K562 (cell line): ENCODE data around the gene USP28. TPM values are rescaled to one million over a fixed set of nuclear protein-coding genes. Genes with fewer than 3 reads are reported as not detected.
A peak's percentile ranks its signal among the peaks of the same experiment; 100 is the strongest.

Experiments used
- ATAC-seq: fragments of 200-7000 bp; cut with Tn5 transposase; 3 replicates; pipeline ENCODE4 v1.9.1; 2020; ENCODE audit warnings: moderate library complexity
- BruUV-seq: library from RNA; stranded (reverse); fragments of 400-500 nt; replicated peaks from 2 replicates; lab custom pipeline; 2021; lab: Mats Ljungman, UMichigan
- CTCF ChIA-PET: fragments of 300-600 bp; formaldehyde crosslinking; extraction: SDS; loops from one replicate; lab custom pipeline; 2021; ENCODE audit warnings: low intra/inter-chr PET ratio; lab: Yijun Ruan, JAX
- POLR2A ChIA-PET: fragments of 300-600, 350-650 bp; sonication (Branson Sonifier 250); formaldehyde crosslinking; extraction: SDS; loops from one replicate; lab custom pipeline; 2021; ENCODE audit warnings: antibody characterized with exemption, inconsistent platforms; lab: Yijun Ruan, JAX
- DNase-seq, 4 experiments: peaks; one replicate each; pipeline versions ENCODE4 v3.0.0 to v3.0.0-alpha.2; 2011 to 2018; ENCODE audit warnings: low spot score in 3 of 4, mixed read lengths in 3 of 4; ENCODE audit errors: extremely low read depth in 1 of 4
- FAIRE-seq: peaks from 2 replicates; lab custom pipeline; 2011; peaks lifted over from hg19 to GRCh38; lab: Jason Lieb, UNC
- H2AFZ ChIP-seq: 2 replicates; pipeline ENCODE4 v1.6.0; 2011; ENCODE audit warnings: low read depth, low read length, control low read depth, inconsistent platforms
- H3K27ac ChIP-seq: fragments of 200-600 bp; 3 replicates; pipeline ENCODE4 v1.8.0; 2011; ENCODE audit warnings: low read depth, mild to moderate bottlenecking, control low read depth, inconsistent platforms, low read length, moderate library complexity, mixed read lengths; ENCODE audit errors: extremely low read depth
- H3K27me3 ChIP-seq, 2 experiments: fragments of 300-600 bp in 1 of 2; 2 replicates in 1 of 2; 3 replicates in 1 of 2; pipeline versions ENCODE4 v1.6.0 to v1.8.0; 2011; ENCODE audit warnings: inconsistent platforms in 2 of 2, low read length in 2 of 2, mild to moderate bottlenecking in 1 of 2, mixed read lengths in 1 of 2, moderate library complexity in 1 of 2; ENCODE audit not compliant: control insufficient read depth in 2 of 2, insufficient read depth in 2 of 2
- H3K36me3 ChIP-seq: fragments of 300-600 bp; 3 replicates; pipeline ENCODE4 v1.8.0; 2011; ENCODE audit warnings: mild to moderate bottlenecking, low read length, inconsistent platforms; ENCODE audit not compliant: control insufficient read depth, insufficient read depth
- H3K4me1 ChIP-seq, 2 experiments: fragments of 200-600 bp in 1 of 2; replicated peaks in 1 of 2; 2 replicates in 1 of 2; 3 replicates in 1 of 2; pipeline versions ENCODE4 v1.5.1 to v1.8.0; 2011; ENCODE audit warnings: inconsistent platforms in 2 of 2, low read length in 2 of 2, mild to moderate bottlenecking in 1 of 2, mixed read lengths in 1 of 2, moderate library complexity in 1 of 2; ENCODE audit not compliant: control insufficient read depth in 2 of 2, insufficient read depth in 2 of 2
- H3K4me2 ChIP-seq: 2 replicates; pipeline ENCODE4 v1.6.1; 2011; ENCODE audit warnings: low read length, control low read depth, inconsistent platforms, mixed read lengths; ENCODE audit not compliant: insufficient read depth
- H3K4me3 ChIP-seq: fragments of 200-600 bp; sonication (generic), shearing (Covaris generic); 2 replicates; pipeline ENCODE4 v1.5.1; 2016; ENCODE audit warnings: control low read depth, inconsistent platforms
- H3K79me2 ChIP-seq: fragments of 200-600 bp; 3 replicates; pipeline ENCODE4 v1.8.0; 2011; ENCODE audit warnings: low read length, inconsistent platforms; ENCODE audit not compliant: control insufficient read depth, insufficient read depth
- H3K9ac ChIP-seq, 2 experiments: 2 replicates each; pipeline versions ENCODE4 v1.6.0 to v1.6.1; 2011; ENCODE audit warnings: low read depth in 2 of 2, low read length in 2 of 2, control low read depth in 1 of 2, inconsistent platforms in 1 of 2, mild to moderate bottlenecking in 1 of 2, mixed read lengths in 1 of 2; ENCODE audit not compliant: insufficient read depth in 1 of 2
- H3K9me1 ChIP-seq: one replicate; pipeline ENCODE4 v1.6.0; 2011; ENCODE audit warnings: inconsistent platforms, mild to moderate bottlenecking, low read length, moderate library complexity; ENCODE audit not compliant: control insufficient read depth, insufficient read depth
- H3K9me3 ChIP-seq: replicated peaks from 2 replicates; pipeline ENCODE4 v1.5.1; 2011; ENCODE audit warnings: low read depth, low read length, inconsistent platforms; ENCODE audit not compliant: control insufficient read depth, insufficient read depth
- H4K20me1 ChIP-seq: replicated peaks from 2 replicates; pipeline ENCODE4 v1.6.1; 2011; ENCODE audit warnings: low read length, inconsistent platforms, mixed read lengths; ENCODE audit not compliant: control insufficient read depth, insufficient read depth
- C11orf30 ChIP-seq: fragments of 450-650 bp; IDR thresholded peaks from 2 replicates; pipeline ENCODE4 v1.6.1; 2016; ENCODE audit warnings: low read depth, mild to moderate bottlenecking
- DMBX1 ChIP-seq: fragments of 250-450 bp; sonication (Bioruptor Pico); IDR thresholded peaks from 2 replicates; pipeline ENCODE4 v1.8.0; 2022; ENCODE audit warnings: inconsistent platforms, mild to moderate bottlenecking, moderate library complexity, borderline replicate concordance
- HCFC1 ChIP-seq: IDR thresholded peaks from 2 replicates; pipeline ENCODE4 v1.6.1; 2012; ENCODE audit warnings: low read depth, low read length, improper control_type of control experiment
- RCOR1 ChIP-seq, 2 experiments: IDR thresholded peaks; 2 replicates each; pipeline ENCODE4 v1.6.1; 2012; ENCODE audit warnings: low read depth in 2 of 2, low read length in 2 of 2, borderline replicate concordance in 1 of 2, improper control_type of control experiment in 1 of 2
- ZNF316 ChIP-seq: fragments of 450-650 bp; IDR thresholded peaks from 2 replicates; pipeline ENCODE4 v1.6.1; 2016
- ZNF764 ChIP-seq: fragments of 250-450 bp; sonication (Bioruptor Pico); IDR thresholded peaks from 2 replicates; pipeline ENCODE4 v1.4.0; 2020; ENCODE audit warnings: low read depth, mild to moderate bottlenecking, moderate library complexity
- WGBS: fragments of 100-300 bp; shearing (Covaris generic); methylation state at CpG from one replicate; pipeline ENCODE4 v1.1.6; 2016; ENCODE audit warnings: low coverage, mixed read lengths; ENCODE audit not compliant: insufficient coverage; ENCODE audit errors: missing lambda C conversion rate; 5-methylcytosine and 5-hydroxymethylcytosine counted together
- in situ Hi-C: fragments of 300-500 bp; cut with MboI; formaldehyde crosslinking; loops from 4 replicates; pipeline ENCODE4 v1.15.0; 2018; ENCODE audit warnings: inconsistent platforms, mixed read lengths
- intact Hi-C: fragments of 100-400 bp; cut with micrococcal nuclease; formaldehyde crosslinking; loops from 2 replicates; pipeline ENCODE4 v1.14.2; 2022
- polyA plus RNA-seq, 8 experiments: library from polyadenylated mRNA; depleted of rRNA in 4 of 8; stranded (reverse) in 5 of 8; unstranded in 3 of 8; fragments of >200 nt; fragmentation: Nextera tagmentation in 2 of 8; fragmentation: Illumina TruSeq in 1 of 8; extraction: Ambion mirVana in 2 of 8; extraction: Trizol in 1 of 8; gene quantifications; 2 replicates each; pipeline versions ENCODE4 v1.2.1 to v1.2.3, GENCODE V29; 2011 to 2014; ENCODE audit warnings: inconsistent platforms in 1 of 8, missing spikeins in 1 of 8
- total RNA-seq, 7 experiments: library from RNA; depleted of rRNA in 6 of 7; stranded (reverse); fragments of >200 nt in 6 of 7; fragmentation: Illumina TruSeq in 2 of 7; extraction: Trizol in 2 of 7; gene quantifications; 2 replicates each; pipeline versions ENCODE4 v1.2.1 to v1.2.3, GENCODE V29; 2011 to 2021; ENCODE audit warnings: low replicate concordance in 1 of 7

Gene USP28
- total and polyA plus RNA-seq, 9 of the 15 experiments (the other 6 are each of a cell fraction or from before 2014, with no cell fraction given) = 3.7 to 42.7 (median 20.3) TPM

DNA sequence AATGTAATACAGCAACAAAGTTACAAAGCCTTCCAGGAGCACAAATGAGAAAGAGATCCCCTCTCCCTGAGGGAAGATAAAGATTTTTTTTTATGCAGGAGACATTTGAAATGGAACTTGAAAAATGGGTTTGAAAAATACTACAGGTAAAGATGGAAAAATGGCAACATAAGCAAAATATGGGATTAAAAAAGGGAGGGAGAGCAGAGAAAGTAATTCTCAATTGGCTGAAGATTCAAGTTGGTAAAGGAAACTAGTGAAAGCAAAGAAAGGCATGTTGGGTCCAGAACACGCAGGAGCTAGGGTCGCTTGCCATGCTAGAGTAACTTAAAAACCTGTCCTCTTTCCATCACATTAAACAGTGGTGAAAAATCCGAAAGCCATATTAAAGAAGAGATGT is 103.4 kb downstream of the USP28 start:
- CTCF ChIA-PET = no interaction called here
- H3K27me3 ChIP-seq = peaks cover 0 to 5% of the 10 kb centered on the region in 2 experiments; a peak in 4 of 5 replicates
- no peak overlapping the region for H3K27ac ChIP-seq
- peak overlapping the region in 1 of 2 experiments; percentile 5; a peak in 1 of 4 replicates for H3K9ac ChIP-seq
- H3K4me1 ChIP-seq = peaks cover 4 to 6% of the 10 kb centered on the region in 2 experiments; a peak in 3 of 5 replicates
- no TSS peak for BruUV-seq
- FAIRE-seq (no peak), DNase-seq (no peak), ATAC-seq (no peak)
- H3K9me1 ChIP-seq = no peaks in the 10 kb centered on the region
- H3K4me3 ChIP-seq = peak overlapping the region; percentile 83; the same call in 1 of the 2 replicates
- no peak overlapping the region for H2AFZ ChIP-seq
- in situ Hi-C loops (no loop called here), intact Hi-C loops (no loop called here)
- TF ChIP-seq DMBX1 (CRISPR knock-in tag) (no peak), ZNF764 (CRISPR knock-in tag) (no peak), ZNF316 (peak; percentile 85), HCFC1 (no peak), C11orf30 (peak; percentile 53), RCOR1 (IDR thresholded peaks at IDR 0.05; ENCODE audit: borderline replicate concordance in 1 of 2, low read depth in 2 of 2, low read length in 2 of 2) (no peak)
- H3K4me2 ChIP-seq = peak overlapping the region; percentile 92; the same call in 1 of the 2 replicates
- H3K36me3 ChIP-seq = peaks cover 28% of the 10 kb centered on the region
- peaks cover 25% of the 10 kb centered on the region for H3K79me2 ChIP-seq
- WGBS = 69% methylated on average over 3 of the region's 3 CpGs
- H4K20me1 ChIP-seq = no peaks in the 10 kb centered on the region
- POLR2A ChIA-PET = interaction anchor here (1.2 kb wide), 1 partner anchor 29 kb away, joined by 3 read pairs; no protein-coding TSS in a partner anchor
- H3K9me3 ChIP-seq = no peaks in the 10 kb centered on the region
